SK-N-MC (cell line): ENCODE data around the gene CELSR1.

Experiments used
- EZH2 ChIP-seq: fragments of 200-600 bp; sonication (generic); IDR thresholded peaks from one replicate; pipeline ENCODE4 v1.6.1; 2017; ENCODE audit warnings: antibody characterized with exemption
- POLR2AphosphoS5 ChIP-seq: IDR thresholded peaks from 2 replicates; pipeline ENCODE4 v1.6.1; 2012; ENCODE audit warnings: mild to moderate bottlenecking, low read depth, low read length, borderline replicate concordance

DNA sequence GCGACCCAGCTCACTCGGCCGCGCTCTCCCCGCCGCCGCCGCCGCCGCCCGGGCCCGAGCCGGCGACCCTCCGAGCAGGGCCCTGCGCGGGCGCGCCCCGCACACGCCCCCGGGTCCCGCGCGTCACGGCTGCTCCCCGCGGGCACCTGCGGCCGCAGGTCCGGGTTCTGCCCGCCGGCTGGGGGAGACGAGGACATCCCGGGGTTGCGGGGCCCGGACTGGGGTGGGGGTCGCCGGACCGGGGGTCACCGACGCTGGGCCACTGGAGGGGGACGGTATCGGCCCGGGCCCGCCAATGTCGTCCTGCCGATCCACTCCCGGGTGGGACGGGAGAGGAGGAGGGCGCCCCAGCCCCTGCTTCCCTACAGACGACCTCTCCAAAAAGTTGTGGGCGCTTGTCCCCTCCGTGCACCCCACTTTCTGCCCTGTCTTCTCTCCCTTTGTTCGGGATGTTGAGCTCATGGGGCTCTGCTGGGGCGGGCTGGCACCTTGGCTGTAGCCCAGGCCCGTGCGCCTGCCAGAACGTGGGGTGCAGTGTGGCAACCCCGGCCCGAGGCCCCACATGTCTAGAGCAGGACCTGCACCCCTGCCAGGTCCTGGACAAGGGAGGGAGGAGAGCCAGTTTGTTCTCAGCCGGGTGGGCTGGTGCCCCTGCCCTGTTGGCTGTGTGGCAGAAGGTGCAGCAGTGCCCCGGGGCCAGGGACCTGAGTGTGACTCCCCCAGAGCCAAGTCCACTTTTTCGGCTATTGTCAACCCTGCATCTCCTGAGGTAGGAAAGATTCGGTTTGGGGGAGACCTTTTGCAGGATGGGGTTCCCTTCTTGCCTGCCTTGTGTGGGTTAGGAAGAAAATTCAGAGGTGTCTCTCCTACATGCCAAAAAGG is 40.2 kb upstream of the CELSR1 start:
- no peak for TF ChIP-seq POLR2AphosphoS5
- no peak for TF ChIP-seq EZH2
